Measurements from ENCODE around the gene CDC23.
A peak's percentile ranks its signal among the peaks of the same experiment; 100 is the strongest.
"Not testable (repeated sequence)": the region's sequence is repeated elsewhere in the genome, so short reads cannot be mapped to it uniquely, and the experiment has no call there.

Gene CDC23

DNA sequence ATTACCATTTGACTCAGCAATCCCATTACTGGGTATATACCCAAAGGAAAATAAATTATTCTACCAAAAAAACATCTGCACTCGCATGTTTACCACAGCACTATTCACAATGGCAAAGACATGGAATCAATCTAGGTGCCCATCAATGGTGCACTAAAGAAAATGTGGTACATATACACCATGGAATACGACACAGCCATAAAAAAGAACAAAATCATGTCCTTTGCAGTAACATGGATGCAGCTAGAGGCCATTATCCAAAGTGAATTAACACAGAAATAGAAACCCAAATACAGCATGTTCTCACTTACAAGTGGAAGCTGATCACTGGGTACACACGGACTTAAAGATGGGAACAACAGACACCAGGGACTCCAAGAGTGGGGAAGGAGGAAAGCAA lies 2.1 kb downstream of the CDC23 start:
- Histone ChIP-seq H3K79me2 (ENCODE audit: insufficient read depth, low read length) (peaks cover 61% of the 10 kb centered on the region), H3K4me2 (ENCODE audit: low read depth, low read length, poor library complexity, severe bottlenecking) (peak overlapping the region; percentile 100)

GRCh38 chr5:138193859-138194258 lies 19.3 kb downstream of the CDC23 start:
- H3K9ac ChIP-seq (ENCODE audit: low read length); H4K20me1 ChIP-seq (ENCODE audit: low read depth, low read length); H3K27me3 ChIP-seq (ENCODE audit: low read length); H3K27ac ChIP-seq (ENCODE audit: low read depth, low read length); H3K79me2 ChIP-seq (ENCODE audit: insufficient read depth, low read length); H2AFZ ChIP-seq (ENCODE audit: low read depth, low read length, severe bottlenecking); H3K9me3 ChIP-seq (ENCODE audit: insufficient read depth, low read length); H3K4me2 ChIP-seq (ENCODE audit: low read depth, low read length, poor library complexity, severe bottlenecking); H3K9me2 ChIP-seq (replicated peaks; ENCODE audit: insufficient read depth, low read length); H3F3A ChIP-seq (ENCODE audit: insufficient read depth); H3K4me3 ChIP-seq (ENCODE audit: insufficient read depth, low read length, poor library complexity, severe bottlenecking): not testable (repeated sequence)
- peaks cover 16% of the 10 kb centered on the region; the same call in 1 of the 2 replicates for H3K36me3 ChIP-seq (ENCODE audit: low read length)

More for the DNA sequence above, 2.1 kb downstream of the CDC23 start:
- Histone ChIP-seq H2AFZ (ENCODE audit: low read depth, low read length, severe bottlenecking) (no peak overlapping the region), H3K27me3 (ENCODE audit: low read length) (no peaks in the 10 kb centered on the region), H3K9me2 (replicated peaks; ENCODE audit: insufficient read depth, low read length) (no peaks in the 10 kb centered on the region), H3F3A (ENCODE audit: insufficient read depth) (no peaks in the 10 kb centered on the region), H3K27ac (ENCODE audit: low read depth, low read length) (no peak overlapping the region), H3K9ac (ENCODE audit: low read length) (no peak overlapping the region), H3K36me3 (ENCODE audit: low read length) (peaks cover 13% of the 10 kb centered on the region; the same call in 1 of the 2 replicates), H4K20me1 (ENCODE audit: low read depth, low read length) (no peaks in the 10 kb centered on the region), H3K4me3 (ENCODE audit: insufficient read depth, low read length, poor library complexity, severe bottlenecking) (no peak overlapping the region), H3K9me3 (ENCODE audit: insufficient read depth, low read length) (no peaks in the 10 kb centered on the region)
- TF ChIP-seq EZH2phosphoT487 (conservative IDR thresholded peaks at IDR 0.05; ENCODE audit: low read length) = no peak
- TF ChIP-seq, protein P1, sequence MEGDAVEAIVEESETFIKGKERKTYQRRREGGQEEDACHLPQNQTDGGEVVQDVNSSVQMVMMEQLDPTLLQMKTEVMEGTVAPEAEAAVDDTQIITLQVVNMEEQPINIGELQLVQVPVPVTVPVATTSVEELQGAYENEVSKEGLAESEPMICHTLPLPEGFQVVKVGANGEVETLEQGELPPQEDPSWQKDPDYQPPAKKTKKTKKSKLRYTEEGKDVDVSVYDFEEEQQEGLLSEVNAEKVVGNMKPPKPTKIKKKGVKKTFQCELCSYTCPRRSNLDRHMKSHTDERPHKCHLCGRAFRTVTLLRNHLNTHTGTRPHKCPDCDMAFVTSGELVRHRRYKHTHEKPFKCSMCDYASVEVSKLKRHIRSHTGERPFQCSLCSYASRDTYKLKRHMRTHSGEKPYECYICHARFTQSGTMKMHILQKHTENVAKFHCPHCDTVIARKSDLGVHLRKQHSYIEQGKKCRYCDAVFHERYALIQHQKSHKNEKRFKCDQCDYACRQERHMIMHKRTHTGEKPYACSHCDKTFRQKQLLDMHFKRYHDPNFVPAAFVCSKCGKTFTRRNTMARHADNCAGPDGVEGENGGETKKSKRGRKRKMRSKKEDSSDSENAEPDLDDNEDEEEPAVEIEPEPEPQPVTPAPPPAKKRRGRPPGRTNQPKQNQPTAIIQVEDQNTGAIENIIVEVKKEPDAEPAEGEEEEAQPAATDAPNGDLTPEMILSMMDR (IDR thresholded peaks at IDR 0.05; ENCODE audit: insufficient read depth, low read length, poor library complexity, severe bottlenecking) = no peak

GRCh38 chr5:138192826-138193225 lies 20.3 kb downstream of the CDC23 start:
- Histone ChIP-seq H3K9me2 (replicated peaks; ENCODE audit: insufficient read depth, low read length) (no peaks in the 10 kb centered on the region), H3K9me3 (ENCODE audit: insufficient read depth, low read length) (no peaks in the 10 kb centered on the region), H3K4me2 (ENCODE audit: low read depth, low read length, poor library complexity, severe bottlenecking) (no peak overlapping the region), H3K27me3 (ENCODE audit: low read length) (no peaks in the 10 kb centered on the region), H4K20me1 (ENCODE audit: low read depth, low read length) (no peaks in the 10 kb centered on the region), H3K9ac (ENCODE audit: low read length) (no peak overlapping the region), H3K79me2 (ENCODE audit: insufficient read depth, low read length) (no peaks in the 10 kb centered on the region), H3F3A (ENCODE audit: insufficient read depth) (peaks cover 9% of the 10 kb centered on the region), H3K36me3 (ENCODE audit: low read length) (peaks cover 23% of the 10 kb centered on the region), H3K4me3 (ENCODE audit: insufficient read depth, low read length, poor library complexity, severe bottlenecking) (no peak overlapping the region), H2AFZ (ENCODE audit: low read depth, low read length, severe bottlenecking) (no peak overlapping the region), H3K27ac (ENCODE audit: low read depth, low read length) (no peak overlapping the region)
- no peak for TF ChIP-seq EZH2phosphoT487 (conservative IDR thresholded peaks at IDR 0.05; ENCODE audit: low read length)
- TF ChIP-seq, protein P1 (IDR thresholded peaks at IDR 0.05; ENCODE audit: insufficient read depth, low read length, poor library complexity, severe bottlenecking) = no peak

DNA sequence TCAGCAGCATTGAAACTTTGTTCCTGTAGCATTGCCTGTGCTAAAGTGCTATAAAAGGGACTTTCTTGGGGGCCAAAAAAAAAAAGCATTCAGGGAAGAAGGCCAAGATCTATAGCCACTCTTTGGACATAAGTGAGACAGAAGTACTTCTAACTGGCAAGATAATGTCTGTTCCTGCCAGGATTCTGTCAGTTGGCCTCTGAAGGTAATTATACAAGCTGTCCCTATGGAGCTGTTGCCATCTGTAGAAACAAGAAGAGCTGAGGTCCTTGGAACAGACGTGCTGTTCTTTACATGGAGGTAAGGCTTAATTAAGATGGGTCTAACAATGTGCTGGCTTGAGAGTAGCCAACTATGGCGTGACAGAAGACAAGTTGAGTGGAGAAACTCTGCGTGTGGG lies 24.5 kb downstream of the CDC23 start:
- Histone ChIP-seq H3K79me2 (ENCODE audit: insufficient read depth, low read length) (no peaks in the 10 kb centered on the region), H3K36me3 (ENCODE audit: low read length) (peaks cover 41% of the 10 kb centered on the region), H3K9me2 (replicated peaks; ENCODE audit: insufficient read depth, low read length) (no peaks in the 10 kb centered on the region), H4K20me1 (ENCODE audit: low read depth, low read length) (no peaks in the 10 kb centered on the region), H3K27me3 (ENCODE audit: low read length) (no peaks in the 10 kb centered on the region), H3K9me3 (ENCODE audit: insufficient read depth, low read length) (no peaks in the 10 kb centered on the region), H3K4me3 (ENCODE audit: insufficient read depth, low read length, poor library complexity, severe bottlenecking) (no peak overlapping the region), H2AFZ (ENCODE audit: low read depth, low read length, severe bottlenecking) (no peak overlapping the region), H3F3A (ENCODE audit: insufficient read depth) (peaks cover 22% of the 10 kb centered on the region), H3K9ac (ENCODE audit: low read length) (no peak overlapping the region), H3K27ac (ENCODE audit: low read depth, low read length) (no peak overlapping the region), H3K4me2 (ENCODE audit: low read depth, low read length, poor library complexity, severe bottlenecking) (no peak overlapping the region)
- TF ChIP-seq, protein P1 (IDR thresholded peaks at IDR 0.05; ENCODE audit: insufficient read depth, low read length, poor library complexity, severe bottlenecking) = no peak
- TF ChIP-seq EZH2phosphoT487 (conservative IDR thresholded peaks at IDR 0.05; ENCODE audit: low read length) = no peak
